ENCODE results near the gene FYCO1.

Gene FYCO1

GRCh38 chr3:45917146-45917898 is 78.3 kb downstream of the FYCO1 start:
- DNase-seq: no peak

- DNase-seq: no peak
These were observed 79.9 kb downstream of the FYCO1 start for GRCh38 chr3:45915518-45916231.

- DNase-seq: no peak
These were observed 80.6 kb downstream of the FYCO1 start for GRCh38 chr3:45915059-45915439.

- DNase-seq: no peak
These were observed 81.1 kb downstream of the FYCO1 start for GRCh38 chr3:45914362-45915058.

DNA sequence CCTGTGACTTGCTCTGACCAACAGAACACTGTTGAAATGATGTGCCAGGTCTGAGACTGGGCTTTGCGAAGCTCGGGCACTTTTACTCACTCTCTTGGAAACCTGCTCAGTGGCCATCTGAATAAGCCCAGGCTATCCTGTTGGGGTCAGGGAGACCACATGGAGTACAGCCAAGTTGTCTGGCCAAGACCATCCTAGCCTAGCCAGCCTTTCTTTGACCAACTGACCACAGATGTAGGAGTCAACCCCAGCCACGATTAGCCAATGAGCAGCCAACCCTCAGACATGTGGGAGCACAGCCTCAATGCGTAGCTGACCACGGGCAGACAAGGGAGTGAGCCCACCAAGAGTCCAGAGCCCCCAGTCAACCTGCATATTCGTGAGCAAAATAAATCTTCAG is 83.2 kb downstream of the FYCO1 start:
- no peak for DNase-seq

DNA sequence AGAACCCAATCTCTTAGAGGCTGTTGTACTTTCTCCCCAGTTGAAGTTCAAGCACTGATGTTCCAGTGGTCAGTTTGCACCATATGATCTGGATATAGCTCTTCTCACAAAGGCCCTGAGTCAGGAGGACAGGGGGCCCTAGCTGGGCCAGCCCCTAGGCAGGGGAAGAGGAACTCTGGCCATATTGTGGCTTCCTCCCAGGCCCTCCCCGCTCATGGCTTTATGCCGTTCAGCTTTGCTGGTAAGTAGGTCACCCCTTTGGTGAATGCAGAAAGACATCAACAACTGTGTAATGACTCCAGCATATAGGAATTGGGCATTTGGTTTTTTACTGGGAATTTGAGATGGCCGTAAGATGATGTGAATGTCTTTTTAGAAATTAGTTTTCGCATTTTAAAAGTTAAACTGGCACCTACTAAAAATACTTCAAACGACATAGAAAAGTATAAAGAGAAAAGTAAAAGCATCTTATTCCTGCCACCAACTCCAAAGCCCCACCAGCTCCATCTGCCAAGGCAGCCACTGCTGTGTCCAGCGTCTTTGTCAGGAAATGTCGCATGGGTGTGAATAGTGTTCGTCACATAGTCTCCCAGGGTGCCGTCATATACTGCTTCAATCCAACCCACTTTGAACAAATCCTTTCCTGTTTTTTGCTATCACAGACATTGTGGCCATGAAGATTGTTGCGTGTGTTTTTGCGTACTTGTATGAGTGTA is 84.0 kb downstream of the FYCO1 start:
- no peak for DNase-seq

GRCh38 chr3:45910892-45911291 is 84.7 kb downstream of the FYCO1 start:
- no peak for DNase-seq

- no peak for DNase-seq
These were observed 86.1 kb downstream of the FYCO1 start for GRCh38 chr3:45909542-45909941.

DNA sequence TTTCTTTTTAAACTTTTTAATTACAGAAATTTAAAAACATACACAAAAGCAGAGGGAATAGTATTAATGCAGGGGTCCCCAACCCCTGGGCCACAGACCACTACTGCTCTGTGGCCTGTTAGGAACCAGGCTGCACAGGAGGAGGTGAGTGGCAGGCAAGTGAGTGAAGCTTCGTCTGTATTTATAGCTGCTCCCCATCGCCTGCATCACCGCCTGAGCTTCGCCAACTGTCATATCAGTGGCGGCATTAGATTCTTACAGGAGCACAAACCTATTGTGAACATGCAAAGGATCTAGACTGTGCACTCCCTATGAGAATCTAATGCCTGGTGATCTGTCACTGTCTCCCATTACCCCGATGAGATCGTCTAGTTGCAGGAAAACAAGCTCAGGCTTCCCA is 86.9 kb downstream of the FYCO1 start:
- no peak for DNase-seq

DNA sequence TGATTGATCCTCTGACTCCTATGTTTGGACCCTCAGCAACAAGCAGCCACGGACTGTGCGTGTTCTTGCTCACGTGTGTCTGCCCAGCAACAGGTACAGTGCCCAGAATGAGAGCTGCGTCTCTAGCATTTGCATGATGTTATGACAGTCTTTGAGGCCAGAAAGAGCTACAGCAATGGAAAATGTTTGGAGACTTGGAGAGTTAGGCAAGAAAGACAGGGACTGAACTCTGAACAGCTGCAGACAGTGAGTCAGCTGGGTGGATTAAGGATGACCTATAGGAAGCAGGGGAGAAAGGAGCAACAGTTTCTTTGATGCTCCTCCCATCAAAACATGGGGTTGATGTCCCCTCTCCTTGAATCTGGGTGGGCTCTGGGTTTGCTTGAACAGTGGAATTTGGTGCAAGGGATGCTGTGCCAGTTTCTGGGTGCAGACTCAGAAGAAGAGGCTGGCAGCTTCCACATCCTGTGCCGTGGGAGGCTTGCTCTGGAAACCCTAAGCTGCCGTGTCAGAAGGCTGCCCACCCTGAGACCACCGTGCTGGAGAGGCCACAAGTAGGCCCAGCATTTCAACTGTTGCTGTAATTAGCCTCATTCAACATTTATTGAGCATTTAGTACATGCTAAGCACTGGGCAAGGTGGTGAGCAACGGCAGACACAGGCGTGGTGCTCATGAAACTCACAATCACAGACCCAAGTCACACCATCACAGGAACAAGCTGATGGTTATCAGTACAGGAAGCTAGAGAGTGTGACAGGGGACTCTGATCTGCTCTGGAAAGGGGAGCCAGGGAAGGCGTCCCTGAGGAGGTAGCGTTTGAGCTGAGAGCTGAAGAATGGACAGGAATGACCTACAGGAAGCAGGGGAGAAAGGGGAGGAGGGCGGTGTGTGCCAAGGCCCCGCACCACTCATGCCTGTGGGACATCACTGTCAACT is 87.6 kb downstream of the FYCO1 start:
- DNase-seq: no peak

GRCh38 chr3:45906681-45907407 is 88.8 kb downstream of the FYCO1 start:
- no peak for DNase-seq

DNA sequence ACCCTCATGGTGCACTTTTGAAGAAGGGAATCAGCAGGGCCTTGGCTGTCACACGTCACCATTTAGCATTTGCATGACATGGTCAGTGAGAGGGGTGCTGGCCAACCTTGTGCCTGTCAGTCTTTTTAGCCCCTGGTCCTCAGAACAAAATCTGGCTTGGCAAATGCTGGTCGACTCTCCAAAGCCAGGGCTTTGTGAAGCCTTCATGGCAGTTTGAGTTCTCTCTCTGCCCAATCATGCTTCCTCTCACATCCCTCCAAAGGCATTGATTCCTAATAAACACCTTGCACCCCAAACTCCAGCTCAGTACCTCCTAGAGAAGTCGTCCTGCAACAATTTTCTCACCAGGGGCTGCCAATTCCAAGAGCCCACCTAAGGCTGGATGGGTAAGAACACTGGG is 89.9 kb downstream of the FYCO1 start:
- DNase-seq: no peak

DNA sequence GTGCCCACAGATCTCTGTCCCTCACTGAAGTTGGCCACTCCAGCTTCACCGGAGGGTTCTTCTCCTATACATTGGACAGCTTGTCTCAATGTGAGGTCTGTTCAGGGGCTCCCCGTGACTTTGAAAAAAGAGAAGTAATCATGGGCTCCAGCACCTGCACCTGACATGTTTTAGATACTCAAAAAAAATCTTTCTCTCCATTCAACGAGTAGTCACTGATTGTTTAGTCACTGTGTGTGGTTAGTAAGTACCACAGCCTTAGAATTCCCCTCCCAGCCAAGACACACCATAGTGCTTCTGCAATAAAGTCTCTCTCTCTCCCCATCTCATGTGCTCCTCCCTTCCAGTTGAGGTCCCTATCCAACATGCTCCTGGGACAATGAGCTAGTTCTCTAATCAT is 90.7 kb downstream of the FYCO1 start:
- no peak for DNase-seq

DNA sequence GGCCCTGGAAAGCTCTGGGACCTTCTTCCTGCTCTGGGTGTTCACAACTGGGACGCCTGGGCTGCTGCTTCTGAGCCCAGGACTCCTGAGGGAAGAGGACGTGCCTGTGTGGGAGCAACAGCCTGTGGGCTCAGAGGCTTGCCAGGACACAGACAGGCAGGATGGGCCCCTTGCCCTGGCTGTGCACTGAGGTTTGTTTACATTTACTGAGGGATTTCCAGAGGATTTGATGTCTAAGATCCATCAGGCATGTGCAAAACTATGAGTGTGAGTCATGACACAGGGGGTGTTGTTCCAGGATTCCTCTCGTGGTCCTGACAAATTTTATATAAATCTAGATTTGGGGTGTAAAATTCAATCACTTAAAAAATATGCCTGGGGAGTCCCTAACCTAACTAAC is 98.7 kb downstream of the FYCO1 start:
- DNase-seq: no peak

DNA sequence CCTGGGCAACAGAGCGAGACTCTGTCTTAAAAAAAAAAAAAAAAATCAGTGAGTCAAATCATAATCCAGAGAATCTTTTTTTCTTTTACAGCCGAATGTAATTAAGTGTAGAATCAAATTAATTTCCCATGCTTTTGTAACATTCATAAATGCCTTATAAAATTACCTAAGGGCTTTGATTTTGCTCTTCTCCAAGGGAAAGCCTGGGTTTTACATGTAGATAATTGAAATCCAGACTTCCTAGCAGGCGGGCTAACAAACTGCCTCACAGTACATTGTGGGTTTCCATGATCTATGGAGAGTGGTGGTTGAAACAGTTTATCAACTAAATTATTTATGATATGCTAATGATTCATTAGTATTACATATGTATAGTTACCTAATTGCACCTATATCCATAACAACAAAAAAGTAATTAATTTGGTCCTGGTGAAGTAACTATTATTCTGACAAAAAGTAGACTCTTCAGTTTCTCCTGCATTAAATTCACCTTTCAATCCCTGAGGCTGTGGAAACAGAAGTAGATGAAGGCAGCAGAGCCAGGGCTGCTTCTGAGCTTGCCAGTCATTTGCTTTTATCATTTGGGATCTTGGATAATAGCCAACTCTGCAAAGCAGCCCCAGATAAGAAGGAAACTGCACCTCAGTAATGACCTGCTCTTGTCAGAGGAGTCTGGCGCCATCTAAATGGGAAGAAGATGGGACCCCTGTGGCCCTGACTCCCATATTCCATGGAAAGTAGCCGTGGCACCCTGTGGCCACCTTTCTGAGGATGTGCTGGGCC is 99.7 kb downstream of the FYCO1 start:
- DNase-seq: no peak

GRCh38 chr3:45894015-45894414 is 101.6 kb downstream of the FYCO1 start:
- DNase-seq: no peak

GRCh38 chr3:45892161-45892560 is 103.5 kb downstream of the FYCO1 start:
- no peak for DNase-seq

GRCh38 chr3:45890405-45890804 is 105.2 kb downstream of the FYCO1 start:
- DNase-seq: no peak

GRCh38 chr3:45889337-45889736 is 106.3 kb downstream of the FYCO1 start:
- DNase-seq: no peak

Measured in hypothalamus (tissue), 51 donors.